ENCODE measurements around the gene PAK1.
A peak's percentile ranks its signal among the peaks of the same experiment; 100 is the strongest.

PAK1 gene

GRCh38 chr11:77436969-77437368, 36.9 kb downstream of the PAK1 start:
- no peak for DNase-seq (ENCODE audit: low read depth in 2 of 2)

GRCh38 chr11:77436506-77436905, 37.4 kb downstream of the PAK1 start:
- DNase-seq (ENCODE audit: low read depth in 2 of 2): no peak

- no peak for DNase-seq (ENCODE audit: low read depth in 2 of 2)
These were observed 37.9 kb downstream of the PAK1 start for GRCh38 chr11:77435972-77436371.

GRCh38 chr11:77431813-77432212, 42.1 kb downstream of the PAK1 start:
- no peak for DNase-seq (ENCODE audit: low read depth in 2 of 2)

GRCh38 chr11:77428598-77428997, 45.3 kb downstream of the PAK1 start:
- no peak for DNase-seq (ENCODE audit: low read depth in 2 of 2)

GRCh38 chr11:77425346-77425745, 48.5 kb downstream of the PAK1 start:
- DNase-seq (ENCODE audit: low read depth in 2 of 2): no peak

- no peak for DNase-seq (ENCODE audit: low read depth in 2 of 2)
These were observed 49.2 kb downstream of the PAK1 start for GRCh38 chr11:77424644-77425043.

- DNase-seq (ENCODE audit: low read depth in 2 of 2): no peak
These were observed 50.3 kb downstream of the PAK1 start for GRCh38 chr11:77423624-77424023.

- DNase-seq (ENCODE audit: low read depth in 2 of 2): no peak
These were observed 51.2 kb downstream of the PAK1 start for GRCh38 chr11:77422687-77423086.

GRCh38 chr11:77421041-77421723, 52.7 kb downstream of the PAK1 start:
- DNase-seq (ENCODE audit: low read depth in 2 of 2): no peak

GRCh38 chr11:77418971-77419597, 54.8 kb downstream of the PAK1 start:
- DNase-seq (ENCODE audit: low read depth in 2 of 2): no peak

GRCh38 chr11:77418155-77418970, 55.5 kb downstream of the PAK1 start:
- no peak for DNase-seq (ENCODE audit: low read depth in 2 of 2)

- DNase-seq (ENCODE audit: low read depth in 2 of 2): no peak
These were observed 57.5 kb downstream of the PAK1 start for GRCh38 chr11:77416357-77416756.

GRCh38 chr11:77413850-77414460, 59.9 kb downstream of the PAK1 start:
- no peak for DNase-seq (ENCODE audit: low read depth in 2 of 2)

- DNase-seq (ENCODE audit: low read depth in 2 of 2): no peak
These were observed 61.1 kb downstream of the PAK1 start for GRCh38 chr11:77412814-77413213.

- peak; percentile 48 to 63 for DNase-seq (ENCODE audit: low read depth in 2 of 2)
These were observed 62.0 kb downstream of the PAK1 start for GRCh38 chr11:77411717-77412441.

- no peak for DNase-seq (ENCODE audit: low read depth in 2 of 2)
These were observed 62.7 kb downstream of the PAK1 start for GRCh38 chr11:77411137-77411707.

- DNase-seq (ENCODE audit: low read depth in 2 of 2): no peak
These were observed 63.6 kb downstream of the PAK1 start for GRCh38 chr11:77410076-77410827.

- no peak for DNase-seq (ENCODE audit: low read depth in 2 of 2)
These were observed 64.8 kb downstream of the PAK1 start for GRCh38 chr11:77409046-77409445.

- DNase-seq (ENCODE audit: low read depth in 2 of 2): no peak
These were observed 66.3 kb downstream of the PAK1 start for GRCh38 chr11:77407613-77408012.

- no peak for DNase-seq (ENCODE audit: low read depth in 2 of 2)
These were observed 67.5 kb downstream of the PAK1 start for GRCh38 chr11:77406396-77406795.

Data from activated CD8-positive, alpha-beta memory T cell treated with anti-CD3 and anti-CD28 coated beads for 4 hours (primary cell).